GM12865 (cell line): Measurements from ENCODE around the gene STN1.

ENCODE experiments used
- DNase-seq: peaks from one replicate; pipeline ENCODE4 v3.0.0; 2010; ENCODE audit warnings: low read depth
- H3K4me3 ChIP-seq: 2 replicates; pipeline ENCODE4 v1.5.1; 2011; ENCODE audit warnings: mild to moderate bottlenecking, low read depth, low read length, control low read depth
- TF ChIP-seq, protein P1 (sequence below): IDR thresholded peaks from 2 replicates; pipeline ENCODE4 v1.5.1; 2011; ENCODE audit warnings: low read length, control low read depth, low read depth, inconsistent platforms; ENCODE audit not compliant: insufficient read depth; ENCODE audit errors: missing control alignments

STN1 gene, protein sequence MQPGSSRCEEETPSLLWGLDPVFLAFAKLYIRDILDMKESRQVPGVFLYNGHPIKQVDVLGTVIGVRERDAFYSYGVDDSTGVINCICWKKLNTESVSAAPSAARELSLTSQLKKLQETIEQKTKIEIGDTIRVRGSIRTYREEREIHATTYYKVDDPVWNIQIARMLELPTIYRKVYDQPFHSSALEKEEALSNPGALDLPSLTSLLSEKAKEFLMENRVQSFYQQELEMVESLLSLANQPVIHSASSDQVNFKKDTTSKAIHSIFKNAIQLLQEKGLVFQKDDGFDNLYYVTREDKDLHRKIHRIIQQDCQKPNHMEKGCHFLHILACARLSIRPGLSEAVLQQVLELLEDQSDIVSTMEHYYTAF

DNA sequence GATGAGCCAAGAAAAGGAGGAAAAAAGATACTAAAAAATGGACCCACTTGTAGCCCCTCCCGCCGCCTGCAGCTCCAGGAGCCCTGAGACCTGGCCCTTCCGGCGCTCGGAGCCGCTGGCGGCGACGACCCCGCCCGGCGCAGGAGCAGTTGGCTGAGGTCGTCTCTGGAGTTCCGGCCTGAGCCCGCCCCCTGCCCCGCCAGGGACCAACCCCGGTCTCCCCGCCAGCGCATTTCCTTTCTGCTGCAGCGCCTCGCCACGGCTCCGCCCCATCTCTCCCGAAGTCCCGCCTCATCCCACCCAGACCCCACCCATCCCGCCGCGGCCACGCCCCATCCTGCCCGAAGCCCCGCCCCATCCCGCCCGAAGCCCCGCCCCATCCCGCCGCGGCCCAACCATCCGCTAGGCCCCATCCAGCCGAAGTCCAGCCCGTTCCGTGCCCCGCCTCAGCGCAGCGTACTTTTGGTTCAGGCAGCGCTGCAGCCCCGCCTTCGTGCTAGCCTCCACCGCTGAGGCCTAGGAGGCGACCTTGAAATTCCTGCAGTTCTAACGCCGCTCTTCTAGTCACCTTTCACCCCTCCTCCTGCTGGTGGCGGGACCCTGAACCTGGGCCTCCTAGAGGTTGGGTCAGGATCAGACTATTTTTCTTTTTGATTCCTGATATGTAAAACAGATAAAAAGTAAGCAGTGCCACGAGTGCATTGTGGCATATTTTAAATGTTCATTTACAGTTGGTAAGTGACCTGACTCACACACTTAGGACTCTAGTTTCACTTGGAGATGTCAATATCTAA is at the start of gene STN1:
Gene STN1, minus strand, starts transcription at position 132 of the 794 bp plus-strand sequence. CDS start 590 bp downstream, outside the sequence.
- peak; percentile 99 for DNase-seq
- H3K4me3 ChIP-seq, result peak within 1 kb of the TSS; percentile 93
- TF ChIP-seq, protein P1, sequence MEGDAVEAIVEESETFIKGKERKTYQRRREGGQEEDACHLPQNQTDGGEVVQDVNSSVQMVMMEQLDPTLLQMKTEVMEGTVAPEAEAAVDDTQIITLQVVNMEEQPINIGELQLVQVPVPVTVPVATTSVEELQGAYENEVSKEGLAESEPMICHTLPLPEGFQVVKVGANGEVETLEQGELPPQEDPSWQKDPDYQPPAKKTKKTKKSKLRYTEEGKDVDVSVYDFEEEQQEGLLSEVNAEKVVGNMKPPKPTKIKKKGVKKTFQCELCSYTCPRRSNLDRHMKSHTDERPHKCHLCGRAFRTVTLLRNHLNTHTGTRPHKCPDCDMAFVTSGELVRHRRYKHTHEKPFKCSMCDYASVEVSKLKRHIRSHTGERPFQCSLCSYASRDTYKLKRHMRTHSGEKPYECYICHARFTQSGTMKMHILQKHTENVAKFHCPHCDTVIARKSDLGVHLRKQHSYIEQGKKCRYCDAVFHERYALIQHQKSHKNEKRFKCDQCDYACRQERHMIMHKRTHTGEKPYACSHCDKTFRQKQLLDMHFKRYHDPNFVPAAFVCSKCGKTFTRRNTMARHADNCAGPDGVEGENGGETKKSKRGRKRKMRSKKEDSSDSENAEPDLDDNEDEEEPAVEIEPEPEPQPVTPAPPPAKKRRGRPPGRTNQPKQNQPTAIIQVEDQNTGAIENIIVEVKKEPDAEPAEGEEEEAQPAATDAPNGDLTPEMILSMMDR, result no peak

DNA sequence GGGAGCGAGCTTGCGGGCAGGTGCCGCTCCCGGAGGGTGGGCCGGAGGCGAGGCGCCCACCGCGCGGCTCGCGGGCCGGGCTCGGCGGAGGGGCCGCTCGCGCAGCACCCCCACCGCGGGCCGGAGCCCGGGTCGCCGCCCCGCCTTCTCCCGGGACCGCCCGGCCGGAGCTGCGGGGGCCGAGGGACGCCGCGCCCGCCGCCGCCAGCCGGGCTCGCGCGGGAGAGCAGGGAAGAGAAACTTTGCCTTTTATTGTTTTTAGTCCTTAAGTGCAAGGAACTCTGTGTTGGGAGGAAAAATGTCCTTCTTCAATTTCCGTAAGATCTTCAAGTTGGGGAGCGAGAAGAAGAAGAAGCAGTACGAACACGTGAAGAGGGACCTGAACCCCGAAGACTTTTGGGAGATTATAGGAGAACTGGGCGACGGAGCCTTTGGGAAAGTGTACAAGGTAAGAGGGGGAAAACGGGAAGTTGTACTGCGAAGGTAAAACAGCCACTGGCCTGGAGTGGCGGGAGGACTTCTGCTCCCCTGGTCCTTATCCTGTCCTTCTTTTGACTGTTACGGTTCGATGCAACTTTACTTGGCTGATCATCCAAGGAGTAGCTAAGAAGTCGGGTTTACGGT is 49.6 kb upstream of the STN1 start:
- DNase-seq, result peak; percentile 24
- peak overlapping the region; percentile 96 for H3K4me3 ChIP-seq
- TF ChIP-seq, protein P1, result no peak

DNA sequence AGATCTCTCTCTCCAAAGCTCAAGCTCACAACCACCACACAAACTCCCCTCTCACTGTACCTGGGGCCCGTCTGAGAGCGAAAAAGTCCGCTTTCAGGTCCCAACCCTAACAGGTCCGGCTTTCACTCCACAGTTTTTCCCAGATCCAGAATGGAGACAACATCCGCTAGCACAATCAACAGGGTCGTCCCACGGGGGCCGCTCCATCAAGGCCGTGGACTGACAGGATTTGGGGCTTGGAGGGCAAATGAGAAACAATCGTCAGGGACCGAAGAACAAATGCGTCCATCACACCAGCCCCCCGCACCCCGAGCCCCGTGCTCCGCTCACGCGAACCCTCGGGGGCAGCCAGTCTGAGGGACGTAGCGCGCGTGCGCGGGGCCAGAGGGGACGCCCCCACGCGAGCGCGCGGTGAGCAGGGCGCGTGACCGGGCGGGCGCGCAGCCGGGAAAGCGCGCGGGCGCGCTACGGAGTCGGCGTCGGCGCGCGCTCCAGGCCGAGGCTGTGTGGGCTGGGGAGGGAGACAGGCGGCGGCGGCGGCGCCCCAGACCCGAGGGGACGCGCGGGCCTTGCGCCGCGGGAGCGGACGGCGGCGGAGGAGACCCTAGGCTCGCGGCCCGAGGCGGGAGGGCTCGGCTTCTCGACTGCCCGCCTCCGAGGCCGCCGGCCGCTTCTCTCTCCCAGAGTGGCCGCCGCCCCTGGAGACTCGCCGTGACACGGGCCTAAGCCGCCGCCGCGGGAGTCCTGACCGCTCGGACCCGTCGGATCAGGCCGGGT is 48.9 kb upstream of the STN1 start, which contains the start of gene SLK:
Gene SLK, plus strand, starts transcription at position 470 of the 777 bp plus-strand sequence. CDS start 606 bp downstream, outside the sequence.
- peak within 1 kb of the TSS; percentile 96 for H3K4me3 ChIP-seq

DNA sequence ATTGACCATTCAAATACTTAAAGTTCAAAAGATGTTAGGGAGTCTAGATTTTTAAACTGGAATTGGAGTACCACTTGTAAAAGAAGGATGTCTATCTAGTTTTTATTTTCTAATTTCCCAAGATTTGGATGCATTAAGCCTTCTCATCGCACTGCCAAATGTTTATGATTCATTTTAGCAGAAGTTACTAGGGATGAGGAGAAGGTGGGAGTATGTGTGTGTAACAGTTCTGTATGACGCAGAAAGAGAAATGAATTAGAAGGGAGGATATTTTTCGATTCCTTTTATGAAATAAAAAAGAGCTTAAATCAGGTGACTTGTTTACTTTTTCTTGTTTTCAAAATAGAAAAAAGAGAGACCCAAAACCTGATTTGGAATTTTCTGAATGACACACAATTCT is 42.1 kb upstream of the STN1 start:
- no peak overlapping the region for H3K4me3 ChIP-seq
- TF ChIP-seq, protein P1, result no peak
- DNase-seq, result no peak

More for the DNA sequence above, 48.9 kb upstream of the STN1 start, which contains the start of gene SLK:
- peak; percentile 93 for DNase-seq
- TF ChIP-seq, protein P1, result no peak

DNA sequence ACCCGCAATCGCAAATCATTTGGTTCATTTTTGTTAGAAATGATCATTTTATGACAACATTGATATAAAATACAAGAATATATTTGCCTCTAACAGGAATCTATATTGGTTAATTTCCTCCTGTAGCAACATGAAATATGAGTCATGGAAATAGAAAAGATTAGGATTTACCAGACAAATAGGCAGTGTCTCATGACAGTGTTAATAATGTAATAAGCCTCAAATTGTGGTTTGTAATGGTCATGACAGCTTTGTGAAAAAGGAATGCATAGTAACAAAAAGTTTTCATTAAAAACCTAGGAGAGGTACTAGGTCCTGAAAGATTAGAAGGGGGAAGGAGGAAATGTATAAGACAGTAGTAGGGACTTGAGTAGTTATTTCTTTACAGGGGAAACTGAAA is 41.0 kb upstream of the STN1 start:
- TF ChIP-seq, protein P1, result no peak
- H3K4me3 ChIP-seq, result no peak overlapping the region
- no peak for DNase-seq

DNA sequence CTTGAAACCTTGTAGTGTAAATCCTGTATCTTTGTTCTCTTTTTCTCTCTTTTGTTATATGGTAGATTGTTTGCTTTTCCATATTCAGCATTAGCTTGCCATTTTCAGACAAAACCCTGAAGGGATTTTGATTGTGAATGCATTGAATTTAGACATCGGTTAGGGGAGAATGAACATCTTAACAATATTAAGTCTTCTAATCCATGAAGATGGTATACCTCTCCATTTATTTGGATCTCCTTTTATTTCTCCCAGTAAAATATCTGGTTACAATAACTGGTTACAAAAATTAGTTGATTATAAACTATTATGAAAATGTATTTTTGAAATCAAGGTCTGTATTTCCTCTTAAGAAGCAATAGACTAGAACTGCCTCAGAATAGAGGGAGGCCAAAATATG is 36.6 kb upstream of the STN1 start:
- no peak overlapping the region for H3K4me3 ChIP-seq
- TF ChIP-seq, protein P1, result no peak
- DNase-seq, result no peak
